CD4-positive, alpha-beta T cell (primary cell): ENCODE data around the gene BLID. TPM values are rescaled to one million over a fixed set of nuclear protein-coding genes. Genes with fewer than 3 reads are reported as not detected.

Experiments used
- ATAC-seq: fragments of 200-7000 bp; cut with Tn5 transposase; one replicate; pipeline ENCODE4 v1.10.0; 2022; ENCODE audit warnings: mild to moderate bottlenecking; ENCODE audit not compliant: poor library complexity
- CTCF ChIA-PET: fragments of 350-600 bp; sonication (Branson Sonifier 250); formaldehyde crosslinking; loops from one replicate; lab custom pipeline; 2021; ENCODE audit warnings: antibody characterized with exemption, inconsistent platforms; lab: Charles Lee
- POLR2A ChIA-PET: fragments of 350-600 bp; sonication (Branson Sonifier 250); formaldehyde crosslinking; loops from one replicate; lab custom pipeline; 2021; ENCODE audit warnings: antibody characterized with exemption, inconsistent platforms; lab: Charles Lee
- DNase-seq, 14 experiments: peaks; one replicate each; pipeline ENCODE4 v3.0.0-alpha.2; 2013 to 2020; ENCODE audit warnings: mixed read lengths in 2 of 14
- H3K27ac ChIP-seq, 2 donors: one replicate each; pipeline versions ENCODE4 v1.5.1 to v1.7.0; 2013; ENCODE audit warnings: low read length in 2 of 2, low read depth in 1 of 2, mild to moderate bottlenecking in 1 of 2
- H3K27me3 ChIP-seq, 2 experiments: 1 replicate in 1 of 2; 2 replicates in 1 of 2; pipeline versions ENCODE4 v1.6.1 to v1.7.0; 2013; ENCODE audit warnings: low read length in 2 of 2, control low read depth in 1 of 2, mild to moderate bottlenecking in 1 of 2, moderate library complexity in 1 of 2; ENCODE audit not compliant: insufficient read depth in 2 of 2, control insufficient read depth in 1 of 2
- H3K36me3 ChIP-seq: one replicate; pipeline ENCODE4 v1.6.1; 2013; ENCODE audit warnings: low read length, control low read depth; ENCODE audit not compliant: insufficient read depth
- H3K4me1 ChIP-seq: one replicate; pipeline ENCODE4 v1.6.1; 2013; ENCODE audit warnings: low read length, control low read depth; ENCODE audit not compliant: insufficient read depth
- H3K4me3 ChIP-seq: one replicate; pipeline ENCODE4 v1.5.1; 2013; ENCODE audit warnings: mild to moderate bottlenecking, low read length, moderate library complexity
- H3K9me3 ChIP-seq, 2 experiments: 1 replicate in 1 of 2; 2 replicates in 1 of 2; pipeline versions ENCODE4 v1.6.1 to v1.7.0; 2013; ENCODE audit warnings: low read length in 2 of 2, mild to moderate bottlenecking in 2 of 2, control low read depth in 1 of 2, moderate library complexity in 1 of 2; ENCODE audit not compliant: control insufficient read depth in 1 of 2, insufficient read depth in 1 of 2
- H3K27ac Mint-ChIP-seq: one replicate; pipeline ENCODE4 v1.8.0; 2020; ENCODE audit warnings: mixed read lengths
- H3K27me3 Mint-ChIP-seq: one replicate; pipeline ENCODE4 v1.8.0; 2021; ENCODE audit warnings: mixed read lengths
- H3K36me3 Mint-ChIP-seq: one replicate; pipeline ENCODE4 v1.8.0; 2021; ENCODE audit warnings: low read depth, mixed read lengths
- H3K4me1 Mint-ChIP-seq: one replicate; pipeline ENCODE4 v1.8.0; 2021; ENCODE audit warnings: low read depth, mixed read lengths
- H3K4me3 Mint-ChIP-seq: one replicate; pipeline ENCODE4 v1.8.0; 2020; ENCODE audit warnings: mild to moderate bottlenecking, mixed read lengths
- H3K9me3 Mint-ChIP-seq: one replicate; pipeline ENCODE4 v1.8.0; 2020; ENCODE audit warnings: mixed read lengths
- CTCF ChIP-seq: fragments of 200-600 bp; IDR thresholded peaks from one replicate; pipeline ENCODE4 v1.8.0; 2022; ENCODE audit warnings: antibody characterized with exemption, mild to moderate bottlenecking
- intact Hi-C, 2 experiments: fragments of 100-400 bp; cut with DNase I in 1 of 2; cut with micrococcal nuclease in 1 of 2; formaldehyde crosslinking; loops; one replicate each; pipeline versions ENCODE4 v1.15.1 to v1.9.0; 2023 to 2025; cut with DNase I, micrococcal nuclease
- microRNA-seq: library from miRNA; unstranded; fragments of <30 nt; microRNA quantifications from one replicate; pipeline ENCODE4 v1.2.0, GENCODE V29; 2021; ENCODE audit warnings: borderline microRNAs expressed, borderline replicate concordance
- total RNA-seq, 174 experiments: library from RNA in 2 of 174; stranded (reverse) in 2 of 174; gene quantifications; one replicate each; pipeline ENCODE4 v1.2.3 and lab custom pipeline; 2021 to 2026

Gene BLID
- total RNA-seq, 2 experiments from 2014 or later = not detected

GRCh38 chr11:122068837-122069236 lies 47.2 kb downstream of the BLID start:
- Mint-ChIP-seq H3K27ac (no peak overlapping the region), H3K4me3 (no peak overlapping the region), H3K27me3 (peaks cover 16% of the 10 kb centered on the region), H3K9me3 (no peaks in the 10 kb centered on the region), H3K36me3 (no peaks in the 10 kb centered on the region), H3K4me1 (no peaks in the 10 kb centered on the region)
- intact Hi-C loops = no loop called here
- ATAC-seq = no peak
- POLR2A ChIA-PET = no interaction called here
- no peaks in the 10 kb centered on the region for H3K27me3 ChIP-seq
- CTCF ChIA-PET = no interaction called here
- H3K9me3 ChIP-seq = no peaks in the 10 kb centered on the region
- no peak overlapping the region for H3K27ac ChIP-seq
- no peak overlapping the region for H3K4me3 ChIP-seq
- no peaks in the 10 kb centered on the region for H3K4me1 ChIP-seq
- no peak for DNase-seq
- TF ChIP-seq CTCF = no peak
- H3K36me3 ChIP-seq = no peaks in the 10 kb centered on the region

GRCh38 chr11:122068141-122068540 lies 47.9 kb downstream of the BLID start:
- DNase-seq (no peak), ATAC-seq (no peak)
- ChIA-PET POLR2A (no interaction called here), CTCF (no interaction called here)
- Mint-ChIP-seq H3K36me3 (no peaks in the 10 kb centered on the region), H3K27ac (no peak overlapping the region), H3K9me3 (no peaks in the 10 kb centered on the region), H3K4me1 (no peaks in the 10 kb centered on the region), H3K4me3 (no peak overlapping the region), H3K27me3 (peaks cover 16% of the 10 kb centered on the region)
- intact Hi-C loops = no loop called here
- Histone ChIP-seq H3K27ac (no peak overlapping the region), H3K27me3 (no peaks in the 10 kb centered on the region), H3K4me3 (no peak overlapping the region), H3K36me3 (no peaks in the 10 kb centered on the region), H3K9me3 (no peaks in the 10 kb centered on the region), H3K4me1 (no peaks in the 10 kb centered on the region)
- no peak for TF ChIP-seq CTCF

Small RNAs within 50 kb of the gene (microRNA-seq; reads per million reads assigned to microRNA genes)
- 5.7 reads per million, percentile 29 among the genes with 10 or more reads in this experiment for gene MIR100
- 7.9 reads per million, percentile 35 among the genes with 10 or more reads in this experiment for gene MIR125B1
- 126 reads per million, percentile 67 among the genes with 10 or more reads in this experiment for gene MIRLET7A2
